Brain microvascular endothelial cell (primary cell): Measurements from ENCODE around the gene MACROD1.
"Not testable (repeated sequence)": the region's sequence is repeated elsewhere in the genome, so short reads cannot be mapped to it uniquely, and the experiment has no call there.

Source experiments
- DNase-seq: peaks from one replicate; pipeline ENCODE4 v3.0.0-alpha.2; 2020
- H3K27ac ChIP-seq: fragments of 250-450 bp; sonication (Bioruptor Pico); 2 replicates; pipeline ENCODE4 v1.5.1; 2020; ENCODE audit warnings: mild to moderate bottlenecking, moderate library complexity
- H3K27me3 ChIP-seq: fragments of 250-450 bp; sonication (Bioruptor Pico); replicated peaks from 2 replicates; pipeline ENCODE4 v1.5.1; 2020; ENCODE audit warnings: mild to moderate bottlenecking
- H3K36me3 ChIP-seq: fragments of 250-450 bp; sonication (Bioruptor Pico); replicated peaks from 2 replicates; pipeline ENCODE4 v1.5.1; 2020; ENCODE audit warnings: mild to moderate bottlenecking
- H3K4me3 ChIP-seq: 2 replicates; pipeline ENCODE4 v1.5.1; 2011; ENCODE audit warnings: low read depth, mild to moderate bottlenecking, control low read depth, low read length, moderate library complexity
- in situ Hi-C: cut with HindIII; loops from 2 replicates; pipeline ENCODE4 v1.10.0; 2017; ENCODE audit warnings: low sequenced_read_pairs, low pct_ligation_motif_present
- TF ChIP-seq, protein P1 (sequence below): IDR thresholded peaks from 2 replicates; pipeline ENCODE4 v1.5.1; 2011; ENCODE audit warnings: low read depth, mild to moderate bottlenecking, moderate library complexity, low read length, control low read depth, inconsistent platforms; ENCODE audit errors: missing control alignments

The MACROD1 gene

DNA sequence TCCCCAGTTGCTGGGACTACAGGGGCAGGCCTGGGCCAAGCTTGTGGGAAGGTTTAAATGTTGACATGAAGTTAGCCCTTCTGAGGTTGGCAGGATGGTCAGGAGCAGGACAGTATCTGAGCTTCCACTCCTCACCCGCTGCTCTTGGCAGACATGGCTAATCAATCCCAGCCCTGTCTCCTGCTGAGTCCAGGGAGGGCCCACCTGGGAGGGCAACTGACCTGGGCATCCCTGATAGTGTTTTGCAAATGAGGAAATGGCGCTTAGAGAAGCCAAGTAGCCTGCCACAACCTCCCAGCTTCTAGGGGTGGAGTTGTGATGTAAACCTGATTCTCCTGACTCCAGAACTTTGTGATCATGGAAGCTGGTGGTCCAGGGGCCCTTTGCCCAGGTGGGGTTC is 113.5 kb downstream of the MACROD1 start:
- in situ Hi-C loops = no loop called here
- no peak for DNase-seq
- no peak overlapping the region for H3K27ac ChIP-seq

DNA sequence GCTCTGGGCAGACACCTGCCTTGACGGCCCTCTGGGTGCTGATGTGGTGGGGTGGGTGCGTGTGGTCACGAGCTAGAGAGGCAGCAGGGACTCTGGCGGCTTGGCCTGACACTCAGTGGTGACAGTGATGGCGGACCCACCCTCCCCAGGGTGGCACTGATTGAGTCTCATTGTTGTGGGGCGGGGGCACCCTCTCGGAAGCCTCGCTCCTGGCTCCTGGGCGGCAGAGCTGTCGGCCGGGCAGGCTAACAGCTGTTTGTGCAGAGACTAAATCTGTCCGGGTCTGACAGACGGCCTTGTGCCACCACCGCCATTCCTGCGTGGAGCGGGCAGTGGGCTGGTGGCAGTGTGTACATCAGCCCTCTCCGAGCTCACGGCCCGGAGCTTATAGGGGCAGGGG is 114.6 kb downstream of the MACROD1 start:
- in situ Hi-C loops = no loop called here
- Histone ChIP-seq H3K4me3 (no peak overlapping the region), H3K27ac (no peak overlapping the region), H3K27me3 (no peaks in the 10 kb centered on the region), H3K36me3 (no peaks in the 10 kb centered on the region)
- TF ChIP-seq, protein P1, sequence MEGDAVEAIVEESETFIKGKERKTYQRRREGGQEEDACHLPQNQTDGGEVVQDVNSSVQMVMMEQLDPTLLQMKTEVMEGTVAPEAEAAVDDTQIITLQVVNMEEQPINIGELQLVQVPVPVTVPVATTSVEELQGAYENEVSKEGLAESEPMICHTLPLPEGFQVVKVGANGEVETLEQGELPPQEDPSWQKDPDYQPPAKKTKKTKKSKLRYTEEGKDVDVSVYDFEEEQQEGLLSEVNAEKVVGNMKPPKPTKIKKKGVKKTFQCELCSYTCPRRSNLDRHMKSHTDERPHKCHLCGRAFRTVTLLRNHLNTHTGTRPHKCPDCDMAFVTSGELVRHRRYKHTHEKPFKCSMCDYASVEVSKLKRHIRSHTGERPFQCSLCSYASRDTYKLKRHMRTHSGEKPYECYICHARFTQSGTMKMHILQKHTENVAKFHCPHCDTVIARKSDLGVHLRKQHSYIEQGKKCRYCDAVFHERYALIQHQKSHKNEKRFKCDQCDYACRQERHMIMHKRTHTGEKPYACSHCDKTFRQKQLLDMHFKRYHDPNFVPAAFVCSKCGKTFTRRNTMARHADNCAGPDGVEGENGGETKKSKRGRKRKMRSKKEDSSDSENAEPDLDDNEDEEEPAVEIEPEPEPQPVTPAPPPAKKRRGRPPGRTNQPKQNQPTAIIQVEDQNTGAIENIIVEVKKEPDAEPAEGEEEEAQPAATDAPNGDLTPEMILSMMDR = no peak
- DNase-seq = no peak

More for the DNA sequence above, 113.5 kb downstream of the MACROD1 start:
- TF ChIP-seq, protein P1 = no peak
- H3K4me3 ChIP-seq = no peak overlapping the region
- H3K36me3 ChIP-seq = no peaks in the 10 kb centered on the region
- H3K27me3 ChIP-seq = no peaks in the 10 kb centered on the region

DNA sequence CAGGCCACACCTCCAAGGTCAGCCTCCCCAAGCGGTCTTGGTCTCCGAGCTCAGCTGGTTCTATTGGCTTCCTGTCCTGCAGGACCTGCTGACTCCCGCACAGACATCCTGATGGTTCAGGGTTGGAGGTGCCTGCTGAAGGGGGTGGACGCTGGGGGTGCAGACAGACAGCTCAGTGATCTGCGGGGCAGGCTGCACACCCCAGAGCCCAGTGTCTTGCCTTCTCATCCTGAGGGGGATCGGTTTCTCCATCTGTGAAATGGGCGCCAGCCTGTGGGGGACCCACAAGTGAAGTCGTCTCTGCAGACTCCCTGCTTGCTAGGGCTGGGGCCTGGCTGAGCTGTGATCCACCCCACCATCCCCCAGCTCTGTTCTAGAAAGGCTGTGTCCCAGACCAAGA is 116.4 kb downstream of the MACROD1 start:
- TF ChIP-seq, protein P1 = no peak
- no peaks in the 10 kb centered on the region for H3K36me3 ChIP-seq
- in situ Hi-C loops = no loop called here
- H3K27ac ChIP-seq = no peak overlapping the region
- H3K27me3 ChIP-seq = no peaks in the 10 kb centered on the region
- DNase-seq = no peak
- H3K4me3 ChIP-seq = no peak overlapping the region

DNA sequence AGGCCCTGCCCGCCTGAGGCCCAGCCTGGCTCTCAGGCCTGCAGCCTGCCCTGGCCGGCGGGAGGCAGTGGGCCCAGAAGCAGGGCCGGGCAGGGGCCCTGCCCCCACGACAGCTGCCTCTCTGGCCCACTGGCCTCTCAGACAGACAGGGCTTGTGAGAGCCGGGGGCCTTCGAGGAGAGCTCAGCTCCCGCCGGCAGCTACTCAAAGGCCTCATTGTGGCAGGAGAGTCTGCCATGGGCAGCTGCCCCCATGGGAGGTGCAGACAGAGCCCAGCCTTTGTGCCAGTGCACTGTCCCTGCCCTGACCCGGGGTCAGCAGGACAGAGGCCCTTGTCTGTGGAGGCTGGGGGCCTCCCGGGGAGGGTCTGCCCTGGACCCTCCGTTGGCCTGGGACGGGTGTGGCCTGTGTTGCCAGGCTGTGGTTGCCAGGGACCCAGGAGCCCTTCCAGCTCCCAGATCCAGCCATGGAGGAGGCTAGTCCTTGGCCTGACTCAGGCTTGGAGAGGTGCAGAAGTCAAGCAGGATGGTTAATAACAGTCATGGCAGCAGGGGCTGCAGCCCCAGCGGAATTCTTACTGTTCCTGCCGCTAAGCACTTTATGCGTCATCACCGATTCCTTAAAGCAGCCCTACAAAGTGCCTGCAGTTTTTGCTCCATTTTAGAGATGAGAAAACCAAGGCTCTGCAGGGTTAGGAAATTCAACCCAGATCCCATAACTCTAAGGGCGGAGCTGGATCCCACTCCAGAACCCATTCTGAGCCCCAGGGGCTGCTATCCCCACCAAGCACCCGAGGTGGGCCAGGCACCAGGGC is 117.7 kb downstream of the MACROD1 start:
- Histone ChIP-seq H3K27ac (no peak overlapping the region), H3K4me3 (no peak overlapping the region), H3K27me3 (no peaks in the 10 kb centered on the region), H3K36me3 (no peaks in the 10 kb centered on the region)
- TF ChIP-seq, protein P1 = no peak
- DNase-seq = no peak
- in situ Hi-C loops = no loop called here

DNA sequence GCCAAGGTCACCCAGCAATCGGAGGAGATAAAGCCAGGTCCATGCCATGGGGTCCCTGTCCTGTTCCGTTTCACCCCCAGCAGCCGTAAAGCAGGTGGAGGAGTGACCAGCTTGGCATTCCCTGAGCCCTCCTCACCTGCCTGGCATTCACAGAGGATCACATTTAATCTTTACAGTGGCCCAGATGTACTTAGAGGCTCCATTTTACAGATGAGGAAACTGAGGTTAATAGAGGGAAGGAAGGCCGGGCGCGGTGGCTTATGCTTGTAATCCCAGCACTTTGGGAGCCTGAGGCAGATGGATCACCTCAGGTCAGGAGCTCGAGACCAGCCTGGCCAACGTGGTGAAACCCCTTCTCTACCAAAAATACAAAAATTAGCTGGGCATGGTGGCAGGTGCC is 118.5 kb downstream of the MACROD1 start:
- in situ Hi-C loops, H3K27ac ChIP-seq, H3K4me3 ChIP-seq, DNase-seq, H3K36me3 ChIP-seq, H3K27me3 ChIP-seq: not testable (repeated sequence)

DNA sequence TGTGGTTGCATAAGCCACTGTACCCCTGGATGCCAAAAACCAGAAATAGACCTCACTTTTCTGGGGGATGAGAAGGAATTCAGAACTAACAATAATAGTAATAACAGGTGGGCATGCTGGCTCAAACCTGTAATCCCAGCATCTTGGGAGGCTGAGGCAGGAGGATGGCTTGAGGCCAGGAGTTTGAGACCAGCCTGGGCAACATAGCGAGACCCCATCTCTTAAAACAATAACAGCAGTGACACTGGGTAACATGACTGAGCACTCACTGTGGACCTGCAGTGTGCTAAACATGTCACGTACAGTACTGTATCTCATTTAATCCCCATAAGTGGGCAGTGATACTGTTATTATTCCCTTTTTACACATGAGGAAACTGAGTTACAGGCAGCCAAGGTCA is 120.2 kb downstream of the MACROD1 start:
- Histone ChIP-seq H3K27me3 (no peaks in the 10 kb centered on the region), H3K4me3 (no peak overlapping the region), H3K27ac (no peak overlapping the region), H3K36me3 (no peaks in the 10 kb centered on the region)
- in situ Hi-C loops = no loop called here
- TF ChIP-seq, protein P1 = no peak
- DNase-seq = no peak
